ENCODE data around the gene CAPSL.

DNA sequence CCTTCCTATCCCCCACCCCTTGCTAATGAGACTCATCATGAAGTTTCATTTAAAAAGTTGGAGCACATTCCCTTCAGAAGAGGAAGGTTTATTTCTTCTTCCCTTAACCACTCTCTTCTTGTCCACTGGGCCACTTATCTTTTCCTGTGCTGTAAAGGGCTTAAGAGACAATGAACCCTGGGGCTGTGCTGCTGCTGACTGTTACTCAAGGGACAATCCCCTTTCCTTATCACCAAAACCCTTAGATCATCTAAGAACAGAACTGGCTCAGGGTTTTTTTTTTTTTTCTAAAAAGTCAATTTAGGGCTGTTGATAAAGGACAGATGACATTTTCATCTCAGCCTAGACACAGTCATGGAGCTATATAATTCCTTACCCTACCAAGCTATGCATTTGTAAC lies 29.6 kb downstream of the CAPSL start:
- no peak for TF ChIP-seq CTCF (conservative IDR thresholded peaks at IDR 0.05)
- TF ChIP-seq ZFX (IDR thresholded peaks at IDR 0.05), result no peak
